LNCaP clone FGC (cell line): Measurements from ENCODE around the gene MAMLD1.

Source experiments
- DNase-seq: peaks from one replicate; pipeline ENCODE4 v3.0.0-alpha.2; 2011; ENCODE audit warnings: low read depth
- H3K4me3 ChIP-seq: 2 replicates; pipeline ENCODE4 v1.5.1; 2011; ENCODE audit warnings: mild to moderate bottlenecking, low read depth, low read length, control low read depth
- TF ChIP-seq, protein P1 (sequence below): IDR thresholded peaks from 2 replicates; pipeline ENCODE4 v1.5.1; 2012; ENCODE audit warnings: mild to moderate bottlenecking; ENCODE audit not compliant: control insufficient read depth, insufficient read depth; ENCODE audit errors: extremely low read depth

Gene MAMLD1

DNA sequence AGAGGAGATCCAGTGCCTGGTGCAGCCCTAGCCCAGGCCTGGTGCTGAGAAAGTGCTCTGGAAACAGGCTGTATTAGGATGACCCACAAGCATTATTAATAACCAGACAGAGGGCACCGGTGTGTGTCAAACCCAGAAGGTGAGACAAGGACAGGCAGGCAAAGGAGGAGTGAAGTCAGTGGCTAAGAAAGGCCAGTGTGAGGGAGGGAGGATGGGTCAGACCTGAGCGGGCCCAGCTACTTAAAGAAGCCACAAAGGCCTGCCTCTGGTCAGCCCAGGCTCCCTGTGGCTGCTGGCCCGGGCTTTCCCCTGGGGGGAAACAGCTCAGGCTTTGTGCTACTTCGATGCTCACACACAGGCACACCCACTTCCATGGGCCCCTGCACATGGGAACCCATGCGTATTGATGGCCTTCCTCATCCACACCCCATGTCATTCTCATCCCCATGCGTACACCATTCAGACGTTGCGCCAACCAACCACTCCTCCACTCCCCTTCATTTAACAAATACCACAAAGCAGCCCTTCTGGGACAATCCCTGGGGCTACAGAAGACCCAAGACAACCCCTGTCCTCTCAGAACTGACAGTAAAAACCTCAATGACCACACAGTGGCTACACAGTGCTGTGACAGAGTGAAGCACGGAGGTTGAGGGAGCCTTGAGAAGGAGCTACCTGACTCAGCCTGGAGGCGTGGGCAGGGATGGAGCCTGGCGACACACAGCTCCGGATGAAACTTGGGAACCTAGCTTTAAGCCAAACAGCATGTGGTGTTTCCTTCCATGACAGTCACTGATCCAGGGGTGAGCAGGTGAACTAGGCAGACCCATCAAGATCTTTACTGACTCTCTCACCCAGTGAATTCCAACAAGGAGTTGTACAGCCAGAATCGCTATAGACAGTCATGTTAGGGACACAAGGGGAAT, 180.4 kb downstream of the MAMLD1 start:
- H3K4me3 ChIP-seq = no peak overlapping the region
- no peak for DNase-seq
- TF ChIP-seq, protein P1, sequence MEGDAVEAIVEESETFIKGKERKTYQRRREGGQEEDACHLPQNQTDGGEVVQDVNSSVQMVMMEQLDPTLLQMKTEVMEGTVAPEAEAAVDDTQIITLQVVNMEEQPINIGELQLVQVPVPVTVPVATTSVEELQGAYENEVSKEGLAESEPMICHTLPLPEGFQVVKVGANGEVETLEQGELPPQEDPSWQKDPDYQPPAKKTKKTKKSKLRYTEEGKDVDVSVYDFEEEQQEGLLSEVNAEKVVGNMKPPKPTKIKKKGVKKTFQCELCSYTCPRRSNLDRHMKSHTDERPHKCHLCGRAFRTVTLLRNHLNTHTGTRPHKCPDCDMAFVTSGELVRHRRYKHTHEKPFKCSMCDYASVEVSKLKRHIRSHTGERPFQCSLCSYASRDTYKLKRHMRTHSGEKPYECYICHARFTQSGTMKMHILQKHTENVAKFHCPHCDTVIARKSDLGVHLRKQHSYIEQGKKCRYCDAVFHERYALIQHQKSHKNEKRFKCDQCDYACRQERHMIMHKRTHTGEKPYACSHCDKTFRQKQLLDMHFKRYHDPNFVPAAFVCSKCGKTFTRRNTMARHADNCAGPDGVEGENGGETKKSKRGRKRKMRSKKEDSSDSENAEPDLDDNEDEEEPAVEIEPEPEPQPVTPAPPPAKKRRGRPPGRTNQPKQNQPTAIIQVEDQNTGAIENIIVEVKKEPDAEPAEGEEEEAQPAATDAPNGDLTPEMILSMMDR = no peak

DNA sequence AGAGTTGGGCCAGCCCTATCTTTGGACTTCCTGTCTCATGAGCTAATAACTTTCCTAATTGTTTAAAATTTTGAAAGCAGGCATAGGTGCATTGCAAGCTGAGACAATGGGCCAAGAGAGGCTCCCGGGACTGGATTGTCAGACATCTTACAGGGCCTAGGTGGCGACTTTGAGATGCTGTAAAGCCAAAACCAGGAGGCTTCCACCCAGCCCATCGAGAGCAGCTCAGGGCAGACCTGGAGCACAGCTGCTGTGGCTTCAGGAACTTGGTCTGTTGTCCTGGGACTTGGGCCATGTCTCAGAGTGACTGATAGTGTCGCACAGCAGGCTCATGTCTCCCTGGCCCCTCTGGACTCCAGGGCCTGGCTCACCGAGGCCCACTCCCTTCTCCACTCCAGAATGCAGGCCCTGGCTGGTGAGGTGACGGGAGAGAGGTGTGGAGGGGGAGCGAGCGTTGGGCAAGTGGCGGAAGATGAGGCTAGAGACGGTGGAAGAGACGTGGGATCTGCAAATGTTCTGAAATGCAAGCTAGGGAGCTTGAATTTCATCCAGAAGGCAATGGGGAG, 181.2 kb downstream of the MAMLD1 start:
- DNase-seq = no peak
- TF ChIP-seq, protein P1 = no peak
- no peak overlapping the region for H3K4me3 ChIP-seq

DNA sequence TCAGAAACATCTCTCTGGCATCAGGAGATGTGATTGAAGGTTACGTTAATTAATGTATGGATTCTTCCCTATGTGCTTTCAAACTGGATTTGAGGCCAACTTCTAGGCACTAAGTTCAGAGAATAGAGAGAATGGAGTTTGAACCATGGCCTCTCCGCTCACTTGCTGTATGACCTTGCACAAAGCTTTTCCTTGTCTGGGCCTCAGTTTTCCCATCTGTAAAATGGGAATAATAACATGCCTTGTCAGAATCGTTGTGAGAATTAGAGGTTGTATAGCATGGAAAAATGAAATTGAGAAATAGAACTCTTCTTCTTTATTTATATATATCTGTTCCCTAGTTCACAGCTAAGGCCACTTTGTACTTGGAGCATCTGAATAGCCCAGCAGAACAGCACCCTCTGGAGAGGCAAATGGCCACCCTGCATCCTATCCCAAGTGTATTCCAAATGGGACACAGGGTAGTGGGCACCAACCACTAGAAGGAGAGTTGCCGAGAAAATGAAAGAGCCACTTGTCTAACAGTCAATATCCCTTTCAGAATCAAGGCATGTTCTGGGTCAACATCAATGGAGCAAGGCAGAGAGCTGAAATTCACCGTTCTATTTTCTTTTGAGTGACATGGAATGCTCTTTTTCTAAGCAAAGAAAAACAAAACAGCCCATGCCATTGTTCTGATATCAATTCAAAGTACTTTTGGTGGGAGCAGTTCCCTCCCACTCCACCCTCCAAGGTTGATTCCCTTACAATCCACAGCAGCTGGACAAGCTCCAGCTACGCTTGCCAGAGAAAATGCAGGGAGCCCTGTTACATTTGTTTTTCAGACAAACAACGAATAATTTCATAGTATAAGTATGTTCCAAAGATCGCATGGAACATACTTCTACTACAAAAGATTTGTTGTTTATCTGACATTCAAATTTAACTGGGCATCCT, 182.0 kb downstream of the MAMLD1 start:
- TF ChIP-seq, protein P1 = no peak
- no peak for DNase-seq

DNA sequence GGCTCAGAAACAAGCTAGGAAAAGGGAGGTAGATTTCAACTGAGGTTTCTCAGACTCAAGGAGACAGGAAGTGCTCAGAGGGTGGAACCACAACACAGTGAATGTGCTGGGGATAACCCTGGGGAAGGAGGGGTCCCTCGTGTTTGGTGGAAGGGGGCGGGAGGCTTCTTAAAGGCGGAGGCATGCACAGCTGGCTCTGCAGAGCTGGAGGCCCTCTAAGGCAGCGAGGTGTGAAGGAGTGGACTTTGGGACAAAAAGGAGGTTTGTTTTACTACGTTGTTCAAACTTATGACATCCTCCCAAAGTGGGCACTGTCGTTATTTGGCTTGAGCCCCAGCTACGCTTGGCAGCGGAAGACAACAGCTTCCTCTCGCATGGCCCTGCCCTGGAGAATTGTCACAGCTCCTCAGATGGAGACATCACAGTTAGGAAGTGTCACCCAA, 183.6 kb downstream of the MAMLD1 start:
- DNase-seq = no peak
- H3K4me3 ChIP-seq = no peak overlapping the region
- TF ChIP-seq, protein P1 = no peak

More for the DNA sequence above, 182.0 kb downstream of the MAMLD1 start:
- no peak overlapping the region for H3K4me3 ChIP-seq

DNA sequence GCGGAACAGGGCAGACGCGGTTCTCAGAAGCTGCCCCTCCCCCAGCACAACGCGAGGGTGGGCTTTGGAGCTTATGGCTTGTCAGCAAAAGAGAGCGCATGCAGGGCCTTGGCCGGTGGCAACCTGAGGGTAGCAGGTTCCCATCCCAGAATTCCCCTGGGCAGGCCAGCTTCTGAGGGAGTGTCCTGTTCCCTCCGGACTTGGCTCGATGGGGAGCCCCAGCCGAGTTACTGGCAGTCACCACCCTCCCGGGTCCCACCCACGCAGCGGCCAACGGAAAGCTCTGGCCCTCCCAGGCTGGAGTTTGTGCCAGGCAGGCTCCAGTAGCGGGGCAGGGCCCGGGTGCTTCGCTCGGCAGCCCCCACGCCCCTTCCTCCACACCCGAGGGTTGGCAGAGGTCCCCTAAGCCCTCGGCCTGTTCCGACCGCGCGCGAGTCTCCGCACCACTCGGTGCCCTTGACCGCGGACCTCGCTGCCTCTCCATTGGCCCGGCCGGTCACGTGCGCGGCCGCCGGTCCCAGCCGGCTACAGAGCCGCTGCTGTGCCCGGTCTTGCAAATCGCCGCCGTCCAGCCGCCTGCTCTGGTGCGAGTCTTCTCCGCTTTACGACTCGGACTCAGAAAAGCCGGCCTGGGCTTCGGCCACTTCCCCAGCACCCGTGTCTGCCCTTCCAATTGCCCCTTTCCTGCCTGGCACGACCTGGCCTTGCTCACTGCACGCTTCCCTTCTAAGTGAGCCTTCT, 184.4 kb downstream of the MAMLD1 start:
- DNase-seq = no peak
- H3K4me3 ChIP-seq = no peak overlapping the region
- TF ChIP-seq, protein P1 = no peak

DNA sequence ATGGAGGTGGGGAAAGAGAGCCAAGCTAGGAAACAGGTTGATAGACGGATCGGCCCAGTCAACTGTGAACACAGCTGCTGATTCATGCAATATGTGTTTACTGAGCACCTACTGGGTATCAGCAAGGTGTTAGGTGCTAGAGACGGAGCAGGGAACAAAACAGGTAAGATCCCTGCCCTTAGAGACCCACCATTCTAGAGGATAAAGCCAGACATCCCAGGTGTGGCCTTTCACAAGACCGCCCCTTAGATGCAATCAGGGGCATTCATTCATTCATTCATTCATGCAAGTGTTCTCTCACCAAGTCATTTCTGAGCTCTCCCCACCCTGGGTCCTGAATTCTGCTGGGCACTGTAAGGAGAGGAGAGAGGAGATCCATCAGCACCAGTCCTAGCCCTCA, 185.1 kb downstream of the MAMLD1 start:
- no peak overlapping the region for H3K4me3 ChIP-seq
- DNase-seq = no peak
- TF ChIP-seq, protein P1 = no peak
